GM12874 (cell line): Measurements from ENCODE around the gene FBXO40.

Experiments
- TF ChIP-seq, protein P1 (sequence below): IDR thresholded peaks from 2 replicates; pipeline ENCODE4 v1.5.1; 2011; ENCODE audit warnings: low read depth, mild to moderate bottlenecking, control low read depth, low read length, moderate library complexity; ENCODE audit not compliant: insufficient read depth

The FBXO40 gene

DNA sequence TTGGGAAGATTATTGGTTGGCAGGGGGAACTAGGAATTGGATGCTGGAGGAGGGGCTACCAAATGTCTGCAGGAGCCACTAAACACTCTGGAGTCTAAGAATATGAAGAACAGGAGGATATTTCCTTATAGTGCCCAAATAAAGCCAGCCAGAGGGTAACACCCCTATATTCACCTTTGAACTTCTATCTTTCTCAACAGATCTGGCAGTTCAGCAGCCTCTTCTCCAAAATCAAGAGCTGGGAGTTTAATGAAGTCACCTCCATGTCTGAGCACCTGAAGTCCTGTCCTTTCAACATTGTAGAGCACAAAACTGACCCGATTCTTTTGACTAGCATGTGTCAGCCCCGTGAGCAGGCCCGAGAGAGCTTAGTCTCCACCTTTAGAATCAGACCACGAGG, 33.3 kb downstream of the FBXO40 start:
- TF ChIP-seq, protein P1, sequence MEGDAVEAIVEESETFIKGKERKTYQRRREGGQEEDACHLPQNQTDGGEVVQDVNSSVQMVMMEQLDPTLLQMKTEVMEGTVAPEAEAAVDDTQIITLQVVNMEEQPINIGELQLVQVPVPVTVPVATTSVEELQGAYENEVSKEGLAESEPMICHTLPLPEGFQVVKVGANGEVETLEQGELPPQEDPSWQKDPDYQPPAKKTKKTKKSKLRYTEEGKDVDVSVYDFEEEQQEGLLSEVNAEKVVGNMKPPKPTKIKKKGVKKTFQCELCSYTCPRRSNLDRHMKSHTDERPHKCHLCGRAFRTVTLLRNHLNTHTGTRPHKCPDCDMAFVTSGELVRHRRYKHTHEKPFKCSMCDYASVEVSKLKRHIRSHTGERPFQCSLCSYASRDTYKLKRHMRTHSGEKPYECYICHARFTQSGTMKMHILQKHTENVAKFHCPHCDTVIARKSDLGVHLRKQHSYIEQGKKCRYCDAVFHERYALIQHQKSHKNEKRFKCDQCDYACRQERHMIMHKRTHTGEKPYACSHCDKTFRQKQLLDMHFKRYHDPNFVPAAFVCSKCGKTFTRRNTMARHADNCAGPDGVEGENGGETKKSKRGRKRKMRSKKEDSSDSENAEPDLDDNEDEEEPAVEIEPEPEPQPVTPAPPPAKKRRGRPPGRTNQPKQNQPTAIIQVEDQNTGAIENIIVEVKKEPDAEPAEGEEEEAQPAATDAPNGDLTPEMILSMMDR: no peak

DNA sequence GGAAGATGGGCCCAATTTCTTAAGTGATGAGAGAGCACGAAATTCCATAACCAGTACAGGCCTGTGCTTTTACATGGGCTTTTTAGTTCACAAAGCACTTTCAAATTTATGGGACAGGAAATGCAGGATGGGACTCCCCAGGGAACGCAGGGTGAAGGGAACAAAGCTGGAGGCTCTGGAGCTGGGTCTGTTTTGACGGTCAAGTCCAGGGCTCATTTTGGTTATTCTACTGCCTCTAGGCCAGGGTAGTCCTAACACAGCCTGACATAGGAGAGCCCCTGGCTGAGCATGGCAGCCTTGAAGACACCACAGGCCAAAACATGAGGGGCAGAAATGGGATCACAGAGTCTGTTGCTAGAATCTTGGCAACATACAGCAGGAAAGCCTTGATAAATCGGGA, 34.0 kb downstream of the FBXO40 start:
- TF ChIP-seq, protein P1: no peak

DNA sequence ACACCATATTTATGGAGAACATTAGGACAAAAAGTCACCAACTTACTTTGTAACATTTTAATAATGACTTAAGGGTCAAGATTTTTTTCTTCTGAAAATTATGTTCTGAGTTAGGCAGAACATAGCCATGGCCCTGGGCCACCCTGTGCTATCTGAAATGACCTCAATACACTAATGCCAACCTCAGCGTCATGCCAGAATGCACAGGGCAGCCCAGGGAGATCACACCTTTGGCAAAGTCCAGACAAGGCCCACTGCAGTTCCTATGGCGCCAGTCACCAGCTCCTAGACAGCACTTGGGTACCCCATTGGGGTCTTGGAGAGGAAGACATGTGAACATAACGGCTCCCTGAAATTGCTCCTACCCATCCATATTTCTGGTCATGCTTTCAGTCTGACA, 34.4 kb downstream of the FBXO40 start:
- TF ChIP-seq, protein P1: no peak

DNA sequence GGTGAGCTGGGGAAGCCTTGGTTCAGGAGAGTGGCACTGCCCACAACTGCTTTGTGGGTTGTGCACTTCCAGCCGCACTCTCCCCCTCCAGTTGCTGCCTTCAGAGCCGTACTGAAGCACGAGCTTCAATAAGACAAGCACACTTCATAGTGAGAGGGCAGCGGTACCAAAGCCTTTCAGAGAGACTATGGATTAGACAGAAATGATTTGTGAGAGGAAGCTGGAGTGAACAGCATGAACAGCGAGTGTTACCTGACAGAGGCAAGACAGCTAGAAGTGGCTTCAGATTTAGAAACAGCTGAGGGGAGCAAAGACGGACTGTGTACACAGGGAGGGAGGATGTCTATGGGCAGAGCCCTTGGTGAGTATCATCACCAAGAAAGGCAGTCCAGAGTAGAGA, 36.4 kb downstream of the FBXO40 start:
- TF ChIP-seq, protein P1: no peak

DNA sequence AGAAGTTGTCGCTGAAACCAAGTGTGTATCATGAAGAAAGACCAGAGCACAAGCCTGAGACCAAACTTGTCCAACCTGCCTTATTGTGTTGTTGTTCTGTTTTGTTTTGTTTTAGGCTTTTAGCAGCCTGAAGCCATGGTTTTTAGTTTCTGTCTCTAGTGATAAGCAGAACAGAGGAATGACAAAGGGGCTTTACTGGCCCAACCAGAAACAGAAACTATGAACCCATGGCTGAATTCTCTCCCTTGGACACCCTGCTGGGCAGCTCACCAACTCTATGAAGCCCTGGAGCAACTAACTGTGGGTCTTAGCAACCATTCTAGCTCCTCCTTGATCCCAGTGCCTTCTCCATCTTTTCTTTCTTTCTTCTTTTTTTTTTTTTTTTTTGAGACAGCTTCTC, 37.2 kb downstream of the FBXO40 start:
- TF ChIP-seq, protein P1: no peak

DNA sequence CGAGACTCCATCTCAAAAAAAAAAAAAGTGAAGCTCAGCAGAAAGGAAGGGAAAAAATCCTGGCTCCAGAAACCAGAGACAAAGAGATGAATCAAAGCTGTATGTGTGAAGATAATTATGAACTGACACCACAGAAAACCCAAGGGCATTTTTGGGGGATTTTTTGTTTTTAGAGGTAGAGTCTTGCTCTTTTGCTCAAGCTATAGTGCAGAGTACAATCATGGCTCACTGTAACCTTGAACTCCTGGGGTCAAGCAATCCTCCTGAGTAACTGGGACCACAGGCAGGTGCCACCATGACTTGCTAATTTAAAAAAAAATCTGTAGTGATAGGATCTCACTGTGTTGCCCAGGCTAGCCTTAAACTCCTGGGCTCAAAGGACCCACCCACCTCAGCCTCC, 44.7 kb downstream of the FBXO40 start:
- TF ChIP-seq, protein P1: no peak

DNA sequence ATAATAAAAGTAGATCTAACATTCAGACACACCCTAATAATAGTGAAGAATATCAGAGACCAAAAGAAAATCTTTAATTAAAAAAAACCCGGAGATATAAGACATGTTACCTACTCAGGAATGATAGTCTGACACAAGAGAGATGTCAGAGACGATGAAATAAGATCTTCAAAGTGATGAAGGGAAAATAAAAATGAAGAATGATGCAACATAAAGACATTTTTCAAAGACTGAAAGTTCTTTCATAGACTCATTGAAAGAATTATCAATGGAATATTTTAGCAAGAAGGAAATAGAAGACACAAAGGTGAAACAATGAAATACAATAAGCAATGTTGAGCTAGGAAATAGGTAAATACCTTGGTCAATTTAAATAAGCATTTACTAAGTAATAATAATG, 47.9 kb downstream of the FBXO40 start:
- TF ChIP-seq, protein P1: no peak
